ENCODE results near the gene GPC1.

- TF ChIP-seq CTCF (IDR thresholded peaks at IDR 0.05 in 8 of 11, conservative IDR thresholded peaks at IDR 0.05 in 3 of 11) (no peak), POLR2A (IDR thresholded peaks at IDR 0.05) (no peak), POLR2AphosphoS5 (IDR thresholded peaks at IDR 0.05) (no peak)
Measured at GRCh38 chr2:240426845-240427721, 8.4 kb upstream of the GPC1 start.
